HG03135 (cell line): Measurements from ENCODE around the gene POMT1.
"Not testable (repeated sequence)": the region's sequence is repeated elsewhere in the genome, so short reads cannot be mapped to it uniquely, and the experiment has no call there.

Experiments used
- ATAC-seq: cut with Tn5 transposase; IDR thresholded peaks from one replicate; pipeline ENCODE4 v1.9.1; 2021; ENCODE audit warnings: mild to moderate bottlenecking, moderate library complexity; ENCODE audit not compliant: unreplicated experiment

The POMT1 gene

GRCh38 chr9:131502781-131503625 is at the start of gene POMT1:
TSS of gene POMT1 (plus strand) at chr9:131502918. CDS start at chr9:131504219, 1,301 bp downstream.
- peak; percentile 78 for ATAC-seq

- no peak for ATAC-seq
Observed at GRCh38 chr9:131454028-131454427, 48.7 kb upstream of the POMT1 start.

DNA sequence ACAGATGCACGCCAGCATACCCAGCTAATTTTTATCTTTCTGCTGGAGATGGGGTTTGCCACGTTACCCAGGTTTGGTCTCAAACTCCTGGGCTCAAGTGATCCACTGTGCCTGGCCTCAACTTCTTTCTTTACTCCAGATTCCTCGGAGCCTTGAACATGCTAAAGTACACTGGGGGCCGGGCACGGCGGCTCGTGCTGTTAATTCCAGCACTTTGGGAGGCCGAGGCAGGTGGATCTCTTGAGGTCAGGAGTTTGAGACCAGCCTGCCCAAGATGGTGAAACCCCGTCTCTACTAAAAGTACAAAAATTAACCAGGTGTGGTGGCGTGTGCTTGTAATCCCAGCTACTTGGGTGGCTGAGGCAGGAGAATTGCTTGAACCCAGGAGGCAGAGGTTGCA is 47.1 kb upstream of the POMT1 start:
- not testable (repeated sequence) for ATAC-seq

DNA sequence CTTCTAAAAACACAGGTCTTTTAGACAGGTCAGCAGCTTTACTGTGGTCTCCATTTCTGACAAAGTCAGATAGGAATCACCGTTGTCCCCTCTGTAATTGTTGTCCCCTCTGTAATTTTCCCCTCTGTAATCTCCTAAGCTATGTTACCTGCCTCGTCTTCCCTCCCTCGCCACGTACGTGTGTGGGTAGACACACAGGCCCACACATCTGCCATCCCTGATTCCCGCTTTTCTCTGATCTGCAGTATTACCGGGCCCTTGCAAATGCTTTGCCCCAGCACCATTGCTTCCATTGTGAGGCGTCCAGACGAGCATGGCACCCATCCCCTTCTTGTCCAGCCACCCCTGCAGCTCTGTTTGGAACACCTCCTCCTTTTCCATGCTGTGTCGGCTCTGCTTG is 45.0 kb upstream of the POMT1 start:
- ATAC-seq = no peak

DNA sequence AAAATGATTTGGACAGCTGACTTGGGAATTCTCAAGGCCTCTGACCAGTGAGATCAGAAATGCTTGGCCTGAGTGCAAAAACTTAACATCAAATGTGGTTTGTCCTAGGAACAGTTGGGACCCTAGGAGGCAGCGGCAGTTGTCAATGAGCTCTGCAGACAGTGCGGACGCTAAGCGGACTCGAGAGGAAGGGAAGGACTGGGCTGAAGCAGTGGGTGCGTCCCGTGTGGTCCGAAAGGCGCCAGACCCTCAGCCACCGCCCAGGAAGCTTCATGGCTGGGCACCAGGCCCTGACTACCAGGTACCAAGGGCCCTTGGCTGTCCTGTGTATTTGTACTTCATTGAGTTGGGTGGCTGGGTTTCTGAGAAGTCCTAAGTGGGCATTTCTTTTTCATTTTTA is 43.7 kb upstream of the POMT1 start:
- no peak for ATAC-seq

DNA sequence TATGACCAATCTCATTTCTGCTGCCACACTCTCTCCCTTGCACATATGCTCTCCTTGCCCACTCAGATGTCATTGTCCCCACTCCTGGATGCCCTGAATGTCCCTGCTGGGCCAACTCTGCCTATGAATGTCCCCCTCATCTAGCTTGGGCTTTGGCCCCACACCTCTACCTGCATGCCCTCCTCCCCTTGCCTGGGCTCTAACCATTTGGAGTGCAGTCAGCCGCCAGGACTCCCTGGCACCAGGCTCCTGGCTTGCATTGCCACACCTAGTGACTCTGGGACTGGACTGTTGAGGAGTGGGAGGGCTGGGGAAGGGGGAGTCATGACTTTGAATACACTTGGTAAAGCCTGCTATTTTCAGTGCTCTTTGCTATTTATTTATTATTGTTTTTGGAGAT is 41.6 kb upstream of the POMT1 start:
- ATAC-seq = no peak

DNA sequence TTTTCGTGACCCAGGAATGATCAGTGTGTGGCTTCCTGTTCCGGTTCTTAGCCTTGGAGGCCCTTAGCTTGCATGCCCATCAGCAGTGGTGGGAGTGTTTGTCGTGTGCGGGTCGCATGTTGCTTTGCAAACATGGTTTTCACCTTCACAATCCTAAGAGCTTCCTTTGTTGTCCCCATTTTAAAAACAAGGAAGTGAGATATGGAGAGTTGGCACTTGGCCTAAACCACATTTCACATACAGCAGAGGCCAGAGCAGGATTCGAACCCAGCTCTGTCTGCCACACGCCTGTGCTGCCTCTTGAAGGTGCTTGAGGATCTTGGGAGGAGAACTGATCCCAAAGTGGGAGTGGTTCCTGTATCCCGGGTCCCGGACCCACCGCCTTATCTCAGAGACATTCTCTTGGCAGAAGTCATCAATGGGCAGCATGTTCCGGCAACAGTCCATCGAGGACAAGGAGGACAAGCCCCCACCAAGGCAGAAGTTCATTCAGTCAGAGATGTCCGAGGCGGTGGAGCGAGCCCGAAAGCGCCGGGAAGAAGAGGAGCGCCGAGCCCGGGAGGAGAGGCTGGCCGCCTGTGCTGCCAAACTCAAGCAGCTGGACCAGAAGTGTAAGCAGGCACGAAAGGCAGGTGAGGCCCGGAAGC is 38.2 kb upstream of the POMT1 start:
- no peak for ATAC-seq

DNA sequence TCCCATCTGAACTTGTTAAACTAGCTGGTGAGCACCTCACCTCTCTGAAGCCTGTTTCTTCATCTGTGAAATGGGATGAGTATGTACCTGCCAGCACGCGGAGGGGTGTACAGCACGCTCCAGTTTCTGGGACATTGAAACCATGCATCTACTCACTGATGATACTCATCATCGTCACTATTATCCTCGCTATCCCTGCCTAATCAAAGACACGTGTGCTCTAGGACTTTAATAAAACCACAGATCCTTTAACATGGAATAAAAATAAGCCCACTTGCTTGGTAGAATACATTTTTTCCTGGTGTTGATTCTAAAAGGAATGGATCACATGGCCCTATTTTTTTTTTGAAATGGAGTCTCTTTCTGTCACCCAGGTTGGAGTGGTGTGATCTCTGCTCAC is 37.3 kb upstream of the POMT1 start:
- ATAC-seq = no peak

- no peak for ATAC-seq
Observed at GRCh38 chr9:131467214-131467935, 35.3 kb upstream of the POMT1 start.

- ATAC-seq = no peak
Observed at GRCh38 chr9:131468031-131468430, 34.7 kb upstream of the POMT1 start.

GRCh38 chr9:131469356-131469755 is 33.4 kb upstream of the POMT1 start:
- no peak for ATAC-seq

DNA sequence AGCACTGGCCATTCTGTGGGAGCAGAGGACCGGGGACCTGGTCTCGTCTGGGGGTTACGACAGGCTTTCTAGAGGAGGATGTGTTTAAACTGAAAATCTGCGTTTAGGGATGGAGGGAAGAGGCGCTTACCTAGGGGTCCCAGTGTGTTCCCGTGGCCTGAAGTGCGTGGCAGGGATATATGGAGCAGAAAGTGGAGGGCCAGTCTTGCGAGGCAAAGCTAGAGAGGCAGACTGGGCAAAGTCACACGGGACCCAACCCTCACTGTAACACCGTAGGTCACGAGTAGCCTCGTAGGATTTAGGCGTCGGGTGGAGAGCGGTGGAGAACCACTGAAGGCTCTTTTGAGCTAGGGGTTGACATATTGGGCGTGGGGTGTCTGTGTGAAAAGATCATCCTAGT is 32.8 kb upstream of the POMT1 start:
- no peak for ATAC-seq

- ATAC-seq = no peak
Observed at GRCh38 chr9:131470581-131470991, 32.1 kb upstream of the POMT1 start.

DNA sequence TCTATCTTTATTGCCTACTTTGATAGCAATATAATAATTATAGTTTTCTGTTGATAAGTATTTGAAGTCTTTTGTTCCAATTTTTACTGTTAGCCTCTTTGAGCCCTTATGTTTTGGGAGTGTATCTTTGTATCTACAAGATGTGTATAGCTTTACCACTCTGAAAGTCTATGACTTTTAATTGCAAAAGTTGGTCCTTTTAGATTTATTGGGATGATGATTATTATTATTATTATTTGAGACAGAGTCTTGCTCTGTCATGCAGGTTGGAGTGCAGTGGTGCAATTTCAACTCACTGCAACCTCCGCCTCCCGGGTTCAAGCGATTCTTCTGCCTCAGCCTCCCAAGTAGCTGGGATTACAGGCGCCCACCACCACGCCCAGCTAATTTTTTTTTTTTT is 30.6 kb upstream of the POMT1 start:
- ATAC-seq = not testable (repeated sequence)

GRCh38 chr9:131473198-131473885 is 29.4 kb upstream of the POMT1 start:
- no peak for ATAC-seq

DNA sequence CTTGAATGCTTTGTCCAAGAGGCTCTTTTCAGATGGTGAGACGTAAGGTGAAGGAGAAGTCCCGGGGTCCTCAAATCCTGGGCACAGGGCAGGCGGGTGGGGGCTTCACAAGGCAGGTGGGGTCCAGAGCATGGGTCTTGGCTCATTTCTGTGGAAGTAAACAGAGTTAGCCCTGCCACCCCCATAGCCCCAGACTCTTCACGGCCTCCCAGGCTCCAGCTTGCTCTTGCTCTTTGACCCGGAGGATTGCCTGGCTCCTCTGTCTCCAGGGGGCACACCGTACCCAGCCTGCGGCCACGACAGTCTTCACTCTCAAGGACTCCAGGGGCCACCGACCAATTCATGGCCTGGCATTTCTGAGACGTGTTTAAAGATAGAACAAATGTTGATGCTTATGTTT is 28.8 kb upstream of the POMT1 start:
- no peak for ATAC-seq

DNA sequence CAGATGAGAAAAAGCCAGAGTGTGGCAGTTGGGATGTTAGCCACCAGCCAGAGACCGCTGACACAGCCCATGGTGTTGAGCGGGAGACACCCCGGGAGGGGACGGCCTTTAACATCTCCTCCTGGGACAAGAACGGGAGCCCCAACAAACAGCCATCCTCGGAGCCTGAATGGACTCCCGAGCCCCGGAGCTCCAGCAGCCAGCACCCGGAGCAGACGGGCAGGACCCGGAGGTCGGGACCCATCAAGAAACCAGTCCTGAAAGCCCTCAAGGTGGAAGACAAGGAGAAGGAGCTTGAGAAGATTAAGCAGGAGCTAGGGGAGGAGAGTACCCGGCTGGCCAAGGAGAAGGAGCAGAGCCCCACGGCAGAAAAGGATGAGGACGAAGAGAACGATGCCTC is 28.0 kb upstream of the POMT1 start:
- ATAC-seq = no peak

- ATAC-seq = no peak
Observed at GRCh38 chr9:131475111-131475955, 27.4 kb upstream of the POMT1 start.

DNA sequence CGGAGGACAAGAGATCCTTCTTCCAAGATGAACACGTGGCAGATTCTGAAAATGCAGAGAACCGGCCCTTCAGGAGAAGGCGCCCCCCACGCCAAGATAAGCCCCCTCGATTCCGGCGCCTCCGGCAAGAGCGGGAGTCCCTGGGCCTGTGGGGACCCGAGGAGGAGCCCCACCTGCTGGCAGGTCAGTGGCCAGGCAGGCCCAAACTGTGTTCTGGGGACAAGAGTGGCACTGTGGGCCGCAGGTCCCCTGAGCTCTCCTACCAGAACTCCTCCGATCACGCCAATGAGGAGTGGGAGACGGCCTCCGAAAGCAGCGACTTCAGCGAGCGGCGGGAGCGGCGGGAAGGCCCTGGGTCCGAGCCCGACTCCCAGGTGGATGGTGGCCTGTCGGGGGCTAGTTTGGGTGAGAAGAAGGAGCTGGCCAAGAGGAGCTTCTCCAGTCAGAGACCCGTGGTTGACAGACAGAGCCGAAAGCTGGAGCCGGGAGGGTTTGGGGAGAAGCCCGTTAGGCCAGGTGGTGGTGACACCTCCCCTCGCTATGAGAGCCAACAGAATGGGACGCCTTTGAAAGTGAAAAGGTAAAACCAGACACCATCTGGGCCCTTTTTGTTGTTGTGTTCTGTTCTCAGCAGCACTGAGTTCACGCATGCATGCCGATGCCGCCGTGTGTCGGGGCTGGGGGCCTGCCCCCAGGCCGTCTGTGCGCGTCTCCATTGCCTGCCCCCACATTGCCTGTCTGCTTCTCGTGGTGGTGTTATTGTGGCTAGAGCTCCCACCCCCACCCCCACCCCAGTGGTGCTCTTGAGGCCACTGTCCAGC is 26.6 kb upstream of the POMT1 start:
- no peak for ATAC-seq
